GM18867 (cell line): Measurements from ENCODE around the gene MAML3.

Source experiments
- ATAC-seq: cut with Tn5 transposase; IDR thresholded peaks from one replicate; pipeline ENCODE4 v1.9.1; 2021; ENCODE audit warnings: mild to moderate bottlenecking, moderate library complexity; ENCODE audit not compliant: unreplicated experiment

The MAML3 gene

DNA sequence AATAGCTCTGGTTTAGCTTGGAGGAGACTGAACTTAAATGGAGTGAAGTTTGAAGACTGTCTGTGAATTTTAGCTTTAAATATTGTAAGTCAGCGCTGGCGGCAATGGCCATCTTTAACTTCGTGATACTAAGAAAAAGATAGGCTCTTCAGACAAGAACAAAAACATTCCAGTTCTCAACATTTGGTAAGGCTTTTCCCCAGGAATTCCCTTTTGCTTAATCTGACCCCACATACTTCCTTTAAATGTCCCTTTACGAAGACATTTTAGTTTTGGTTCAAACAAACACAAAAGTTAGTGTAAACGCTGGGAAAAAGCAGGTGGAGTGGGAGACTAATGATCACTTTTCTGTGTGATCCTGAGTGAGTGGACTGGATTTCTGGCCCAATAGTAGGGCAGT is 106.2 kb downstream of the MAML3 start:
- no peak for ATAC-seq

DNA sequence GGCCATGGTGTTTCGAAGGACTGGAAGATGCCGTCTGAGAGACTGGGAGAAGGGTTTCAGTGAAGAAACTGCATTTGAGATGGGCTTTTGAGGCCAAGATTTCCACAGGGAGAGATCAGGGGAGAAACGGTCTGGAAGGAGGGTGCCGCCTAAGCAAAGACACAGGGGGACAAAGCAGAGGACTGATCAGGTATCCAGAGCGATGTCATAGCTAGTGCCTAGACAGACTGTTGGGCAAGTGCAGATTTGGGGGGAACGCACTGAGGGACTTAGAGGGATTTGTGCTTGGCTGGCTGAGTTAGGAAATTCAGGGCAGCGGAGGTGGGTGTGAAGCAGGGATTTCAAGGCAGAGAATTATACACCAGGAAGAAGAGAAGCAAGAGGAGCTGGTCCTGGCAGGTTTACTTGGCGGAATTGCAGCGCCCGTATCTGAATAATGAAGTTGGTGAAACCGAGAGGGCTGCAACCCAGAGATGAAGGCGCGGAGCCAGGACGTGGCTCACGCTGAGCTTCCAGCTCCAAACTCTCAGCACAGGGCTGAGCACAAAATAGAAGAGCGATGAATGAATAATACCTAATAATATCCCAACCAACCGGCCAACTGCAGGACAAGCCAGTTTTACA is 106.9 kb downstream of the MAML3 start:
- no peak for ATAC-seq

DNA sequence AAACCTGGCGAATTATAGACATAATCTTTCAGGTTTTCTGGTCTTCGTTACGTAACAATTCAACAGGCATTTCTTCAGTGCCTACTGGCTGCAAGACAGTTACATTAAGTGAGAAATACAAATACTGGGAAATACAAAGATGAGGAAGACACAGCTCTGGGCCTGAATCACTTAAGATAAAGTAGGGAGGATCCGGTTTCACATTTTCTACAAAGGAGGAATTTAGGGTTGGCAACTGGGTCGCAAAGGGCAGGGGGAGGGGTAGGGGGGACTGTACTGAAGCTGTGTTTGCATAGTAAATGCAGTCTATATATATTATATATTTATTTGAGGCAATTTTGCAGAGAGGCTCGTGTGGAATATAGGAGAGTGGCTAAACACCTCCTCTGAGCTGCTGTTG is 107.4 kb downstream of the MAML3 start:
- no peak for ATAC-seq

DNA sequence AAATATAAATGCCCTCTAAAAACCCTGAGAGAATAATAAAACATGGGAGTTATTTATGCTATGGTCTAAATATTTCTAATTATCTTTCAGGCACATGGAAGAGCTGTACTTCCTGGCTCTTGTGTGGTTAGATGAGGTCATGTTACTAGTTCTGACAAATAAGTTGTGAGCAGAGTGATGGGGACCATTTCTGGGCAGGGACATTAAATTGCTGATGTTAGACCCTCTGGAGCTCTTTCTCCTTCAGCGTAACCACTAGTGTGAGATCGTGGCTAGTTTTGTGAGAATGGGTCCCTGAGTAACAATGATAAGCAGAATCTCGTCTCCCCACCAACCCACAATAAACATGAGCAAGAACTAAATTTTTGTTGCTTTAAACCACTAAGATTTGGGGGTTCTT is 108.0 kb downstream of the MAML3 start:
- no peak for ATAC-seq

DNA sequence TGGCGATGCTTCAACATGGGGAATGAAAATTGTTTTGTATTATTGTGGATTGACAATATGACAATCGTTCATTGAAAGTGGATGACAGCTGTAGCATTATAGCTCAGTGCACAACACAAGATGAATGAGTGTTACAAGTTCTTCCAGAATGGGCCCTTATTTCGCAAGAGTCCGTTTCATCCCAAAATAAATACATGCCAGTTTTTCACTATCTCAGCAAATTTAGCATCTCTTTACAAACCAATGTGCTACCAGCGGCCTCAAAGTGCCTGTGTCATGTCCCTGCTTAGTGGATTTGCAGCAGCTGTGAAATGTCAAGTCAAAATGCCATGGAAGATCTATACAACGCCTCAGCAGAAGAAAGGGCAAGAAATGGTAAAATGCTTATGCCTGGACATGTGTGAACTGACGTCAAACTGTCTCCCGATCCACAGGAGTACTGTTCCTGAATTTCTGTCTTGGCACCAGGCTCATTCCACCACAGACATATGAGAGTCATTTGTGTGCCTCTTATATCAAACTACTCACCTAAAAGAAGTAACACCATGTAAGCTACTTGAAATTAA is 109.6 kb downstream of the MAML3 start:
- ATAC-seq: no peak

DNA sequence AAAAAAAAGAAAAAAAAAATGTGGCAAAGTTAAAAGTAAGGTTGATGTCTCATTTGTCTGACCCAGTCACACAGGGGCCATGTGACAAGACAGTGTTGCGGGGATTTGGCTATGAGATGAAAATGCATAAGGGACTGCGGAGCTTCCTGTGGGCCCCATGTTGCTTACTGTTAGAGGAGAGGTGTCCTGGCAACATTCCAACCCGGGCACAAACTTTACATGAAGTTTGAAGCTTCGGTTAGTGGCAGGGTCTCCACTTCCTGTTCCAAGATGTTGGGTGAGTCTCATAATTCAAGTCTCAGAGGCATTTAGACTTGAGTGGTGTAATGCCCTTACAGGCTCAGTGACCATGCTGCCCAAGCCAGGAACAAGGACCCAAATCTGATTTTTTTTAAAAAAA is 111.3 kb downstream of the MAML3 start:
- no peak for ATAC-seq

DNA sequence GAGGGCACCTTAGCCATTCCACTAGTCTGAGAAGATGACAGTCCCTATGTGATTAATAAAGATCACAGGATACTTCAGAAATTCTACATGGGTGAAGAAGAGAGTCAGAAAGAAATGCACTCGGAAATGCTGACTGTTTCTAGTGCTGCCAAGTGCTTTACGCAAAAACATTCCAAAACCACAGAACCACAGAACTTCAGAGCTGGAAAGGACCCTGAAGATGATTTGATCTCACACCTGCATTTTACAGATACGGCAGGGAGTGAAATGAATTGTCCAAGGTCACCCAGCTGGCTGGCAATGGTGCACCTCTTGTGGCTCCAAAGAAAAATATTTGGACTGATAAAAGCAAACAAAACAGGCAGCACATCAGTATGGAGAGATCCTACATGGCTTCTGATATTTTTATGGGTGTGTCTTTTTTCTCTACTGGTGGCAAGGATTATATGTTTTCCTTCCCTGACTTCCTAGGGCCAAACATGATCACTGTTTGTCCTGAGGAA is 115.9 kb downstream of the MAML3 start:
- ATAC-seq: no peak

DNA sequence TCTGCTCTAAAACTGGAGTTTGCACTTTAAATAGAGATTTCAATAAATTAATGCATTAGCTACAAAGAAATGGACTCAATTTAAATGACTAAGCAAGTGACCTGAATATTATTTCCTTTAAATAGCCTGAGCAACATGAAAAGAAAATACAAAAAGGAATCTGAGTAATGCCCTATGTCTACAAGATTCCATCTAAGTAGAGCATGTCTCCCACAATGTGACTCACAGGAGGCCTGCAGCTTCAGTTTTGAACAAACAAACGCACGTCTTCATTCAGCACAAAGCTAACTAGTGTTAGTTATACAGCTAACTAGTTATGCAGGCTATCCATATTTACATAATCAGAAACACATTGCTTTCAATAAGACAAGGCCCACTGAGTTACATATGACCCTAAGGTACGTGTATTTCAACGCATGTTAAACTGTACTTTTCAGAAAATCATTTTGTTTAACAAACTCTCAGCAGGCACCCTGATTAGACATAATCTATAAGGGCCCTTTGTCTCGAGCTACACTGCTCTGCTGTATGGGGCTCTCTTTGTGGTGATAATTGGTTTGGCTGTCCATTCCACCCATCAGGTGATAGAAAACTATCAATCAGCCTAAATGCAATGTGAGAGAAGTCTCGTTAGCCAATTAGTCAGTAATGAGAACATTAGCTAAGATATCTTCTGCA is 116.5 kb downstream of the MAML3 start:
- no peak for ATAC-seq

DNA sequence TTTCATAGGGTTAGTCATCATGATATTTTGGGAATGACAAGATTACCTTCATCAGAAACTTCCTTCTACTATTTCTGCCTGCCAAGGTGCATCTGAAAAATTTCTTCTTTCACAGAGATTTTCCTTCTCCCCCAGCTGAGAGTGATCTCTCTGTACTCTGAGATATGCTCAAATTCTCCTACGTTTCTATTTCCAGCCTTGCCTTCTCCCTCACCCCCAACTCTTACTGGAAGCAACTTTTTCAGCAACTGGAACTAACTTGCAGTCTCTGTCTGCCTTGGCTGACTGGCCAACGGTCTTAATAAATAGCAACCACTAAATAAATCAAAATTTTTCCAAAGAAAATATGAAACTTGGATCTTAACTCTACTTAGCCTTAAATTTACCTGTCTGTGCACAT is 122.3 kb downstream of the MAML3 start:
- ATAC-seq: no peak

DNA sequence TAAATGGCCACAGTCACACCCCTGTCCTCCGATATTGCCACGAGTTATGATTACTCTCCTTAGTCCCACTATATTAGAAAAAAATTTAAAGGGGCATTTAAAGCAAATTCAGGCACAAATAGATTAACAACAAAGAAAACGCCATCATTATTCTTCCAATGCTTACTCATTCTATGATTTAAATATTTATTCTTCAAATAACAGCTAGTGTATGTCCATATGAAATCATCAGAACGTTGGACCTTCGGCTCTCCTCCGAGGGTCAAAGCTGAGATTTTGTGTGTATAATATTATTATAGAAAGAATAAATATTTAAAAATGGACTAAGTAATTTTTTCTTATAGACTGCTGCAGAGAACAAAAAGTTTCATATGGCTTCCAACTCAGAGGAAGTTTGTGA is 122.9 kb downstream of the MAML3 start:
- ATAC-seq: no peak

DNA sequence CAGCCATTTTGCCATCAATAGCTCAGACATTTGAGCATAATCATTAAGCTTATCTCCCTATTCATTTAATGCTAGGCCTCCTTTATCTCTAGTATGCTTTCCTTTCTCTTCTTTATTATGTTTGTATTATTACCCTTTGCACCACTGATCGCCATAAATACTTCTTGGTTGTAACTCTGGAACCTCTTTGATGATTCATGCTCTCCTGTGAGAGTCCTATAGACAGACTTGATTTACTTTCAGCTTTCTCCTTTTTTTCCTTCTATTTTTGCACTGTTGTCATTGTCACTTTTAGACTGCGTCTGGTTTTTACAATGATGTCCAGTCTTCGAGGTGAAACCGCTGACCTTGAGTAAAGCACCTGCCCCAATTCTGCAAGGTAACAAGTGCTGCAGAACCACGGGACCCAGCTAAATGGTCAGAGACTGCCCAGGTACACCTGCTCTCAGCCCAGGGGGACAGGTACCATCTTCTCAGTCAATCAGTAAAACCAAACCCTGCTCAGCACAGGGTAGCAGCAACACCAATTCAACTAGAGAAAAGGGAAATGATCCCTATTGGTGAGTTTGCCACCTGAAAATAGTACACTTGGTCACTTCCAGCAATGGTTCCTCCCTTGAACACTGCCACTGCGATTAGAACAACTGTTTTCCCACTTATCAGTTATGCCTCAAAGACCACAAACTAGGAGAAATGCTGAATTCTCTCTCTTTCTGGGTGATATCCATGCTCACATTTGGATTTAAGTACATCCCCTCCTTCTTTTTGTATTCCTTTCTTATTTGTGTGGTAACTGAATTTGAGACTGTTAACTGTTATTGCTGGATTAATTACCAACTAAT is 125.1 kb downstream of the MAML3 start:
- ATAC-seq: no peak

DNA sequence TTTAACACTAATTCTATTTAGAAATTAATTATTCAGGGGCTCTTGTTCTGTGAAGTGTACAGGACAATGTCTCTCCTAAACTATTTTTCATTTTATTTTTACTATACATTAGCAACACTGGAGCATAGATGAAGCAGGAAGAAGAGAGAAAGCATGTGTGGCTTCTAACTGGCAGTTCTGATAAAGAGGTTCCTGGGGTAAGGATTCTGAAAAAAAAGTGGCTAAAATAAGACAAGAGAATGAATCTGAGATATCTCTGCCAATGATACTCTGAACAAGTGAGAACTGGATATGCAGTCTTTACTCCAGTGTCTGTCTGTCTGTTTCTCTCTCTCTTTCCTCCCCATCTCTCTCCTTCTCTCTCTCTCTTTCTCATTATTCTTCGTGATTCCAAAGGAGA is 125.9 kb downstream of the MAML3 start:
- no peak for ATAC-seq

DNA sequence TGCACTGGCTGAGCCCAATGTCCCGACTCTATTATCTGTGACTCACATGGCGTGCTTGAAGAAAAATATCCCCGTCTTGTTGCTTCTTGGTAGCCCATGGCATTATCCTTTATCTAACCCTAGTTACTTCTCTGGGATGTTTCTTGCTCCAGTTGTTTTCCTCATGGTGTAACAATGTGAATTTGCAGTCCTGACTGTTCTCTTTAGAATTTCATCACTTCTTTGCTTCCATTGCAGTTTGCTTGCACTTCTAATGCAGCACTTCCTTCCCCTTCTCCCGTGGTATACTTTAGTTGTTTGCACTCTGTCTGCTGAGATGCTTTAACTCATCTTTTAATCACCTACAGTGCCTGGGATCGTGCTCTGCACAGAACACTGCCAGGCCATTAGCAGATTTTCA is 126.9 kb downstream of the MAML3 start:
- ATAC-seq: no peak

DNA sequence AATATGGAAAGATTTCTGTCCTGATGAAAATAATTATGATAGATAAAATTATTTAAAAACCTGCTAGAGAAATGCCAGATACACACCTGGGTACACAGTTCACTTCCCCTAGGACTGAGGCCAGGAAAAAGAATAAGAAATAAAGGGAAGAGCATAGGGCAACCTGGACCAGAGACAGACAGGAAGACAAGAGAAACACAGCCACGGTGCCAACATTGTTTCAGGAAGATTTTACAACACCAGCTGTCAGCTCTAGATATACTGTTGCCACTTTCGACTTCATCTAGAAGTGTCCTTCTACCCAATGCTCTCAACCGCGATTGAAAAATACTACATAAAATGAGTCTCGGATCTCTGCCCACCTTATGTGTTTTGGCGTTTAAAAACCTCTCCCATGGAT is 128.5 kb downstream of the MAML3 start:
- ATAC-seq: no peak

DNA sequence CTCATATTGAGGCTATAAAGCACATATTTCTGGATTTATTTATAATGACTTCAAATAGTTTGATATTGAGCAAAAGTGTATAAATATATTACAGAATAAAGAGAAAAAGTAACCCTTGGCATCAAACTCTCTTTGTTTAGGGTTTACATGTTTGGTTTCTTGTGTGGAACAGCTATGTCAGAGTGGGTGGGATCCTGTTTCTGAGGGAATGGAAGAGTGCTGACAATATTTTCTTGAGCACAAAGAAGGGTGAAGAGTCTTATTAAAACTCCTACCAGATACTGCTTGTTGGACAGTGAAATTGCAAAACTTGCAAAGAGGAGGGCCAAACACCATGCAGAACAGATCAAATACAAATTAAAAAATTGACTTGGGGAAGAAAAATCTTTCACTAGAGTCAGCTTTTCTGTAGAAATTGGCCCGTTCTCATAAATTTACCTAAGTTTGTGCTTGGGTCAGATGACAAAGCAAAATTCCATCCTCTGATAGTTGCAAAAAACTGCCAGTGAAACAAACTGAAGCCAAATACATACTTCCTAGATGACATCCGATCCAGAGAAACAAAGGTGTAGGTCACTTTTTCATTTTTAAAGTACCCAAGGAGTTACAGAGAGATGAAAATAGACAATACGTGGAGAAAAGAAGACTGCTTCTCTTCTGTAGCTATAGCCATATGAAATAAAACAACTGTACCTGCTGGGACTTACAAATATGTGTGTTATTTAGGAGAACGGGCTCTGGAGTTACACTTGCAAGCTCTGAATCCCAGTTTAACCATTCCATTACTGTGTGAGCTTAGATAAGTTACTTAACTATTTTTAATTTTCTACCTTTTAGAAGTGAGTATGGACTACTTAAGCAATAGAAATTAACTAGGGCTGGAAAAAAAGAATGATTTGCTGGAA is 133.3 kb downstream of the MAML3 start:
- ATAC-seq: no peak

DNA sequence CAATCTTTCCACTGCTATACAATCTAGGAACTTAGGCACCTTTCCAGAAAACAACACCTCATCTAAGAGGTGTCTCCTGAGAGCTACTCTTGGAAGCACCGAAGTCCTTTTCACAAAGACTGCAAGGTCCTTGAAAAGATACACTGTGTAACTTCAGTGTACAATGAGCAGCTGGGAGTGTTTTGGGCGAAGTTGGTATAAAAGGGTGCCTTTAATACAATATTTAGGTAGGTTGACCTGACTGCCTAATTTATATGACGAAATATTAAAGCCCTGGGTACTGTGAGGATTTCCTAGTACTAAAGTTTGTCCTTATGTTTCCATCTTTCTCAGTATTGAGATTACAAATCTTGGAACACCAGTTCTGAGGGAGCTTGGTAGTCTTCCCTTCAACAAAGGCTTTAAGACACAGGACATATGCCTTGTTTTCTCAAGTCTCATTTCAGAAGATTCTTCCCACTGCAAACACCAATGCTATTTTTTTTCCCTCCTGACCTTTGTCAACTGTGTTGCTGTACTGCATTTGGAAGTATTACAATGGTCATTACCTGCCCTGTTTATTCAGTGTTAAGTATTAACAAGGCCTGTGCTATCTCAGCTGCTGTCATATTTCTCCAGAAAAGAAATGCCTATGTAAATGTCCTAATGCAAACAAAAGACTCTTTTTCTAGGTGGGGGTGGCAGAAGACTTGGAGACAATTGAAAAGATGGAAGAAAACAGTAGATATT is 134.2 kb downstream of the MAML3 start:
- ATAC-seq: no peak

DNA sequence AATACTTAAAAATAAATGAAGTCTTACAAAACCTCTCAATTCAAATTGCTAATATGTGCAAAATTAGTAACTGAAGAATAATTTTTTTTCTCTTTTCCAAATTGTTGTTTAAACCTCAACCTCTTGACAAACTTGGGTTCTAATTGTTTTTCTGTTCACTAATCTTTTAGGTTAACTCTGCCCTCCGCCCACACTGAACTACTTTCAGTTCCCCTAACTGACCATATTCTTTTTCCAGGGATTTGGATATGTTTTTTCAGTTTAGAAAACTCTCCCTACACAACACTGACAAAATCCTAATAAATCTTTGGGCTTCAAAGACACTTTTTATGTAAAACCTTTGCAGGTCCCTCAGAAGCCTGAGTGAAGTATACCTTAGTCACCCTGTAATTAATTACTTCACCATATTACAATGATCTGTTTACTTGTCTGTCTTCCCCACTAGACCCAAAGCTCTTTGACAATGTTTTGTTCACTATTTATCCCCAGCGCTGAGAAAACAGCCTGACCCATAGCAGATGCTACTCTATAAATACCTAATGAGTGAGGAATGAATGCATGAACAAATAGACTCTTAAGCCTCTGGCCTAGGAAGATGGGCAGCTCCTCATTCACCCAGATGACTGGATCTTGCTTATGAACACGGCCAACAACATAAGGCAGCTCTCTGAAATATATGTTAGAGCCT is 134.9 kb downstream of the MAML3 start:
- no peak for ATAC-seq

DNA sequence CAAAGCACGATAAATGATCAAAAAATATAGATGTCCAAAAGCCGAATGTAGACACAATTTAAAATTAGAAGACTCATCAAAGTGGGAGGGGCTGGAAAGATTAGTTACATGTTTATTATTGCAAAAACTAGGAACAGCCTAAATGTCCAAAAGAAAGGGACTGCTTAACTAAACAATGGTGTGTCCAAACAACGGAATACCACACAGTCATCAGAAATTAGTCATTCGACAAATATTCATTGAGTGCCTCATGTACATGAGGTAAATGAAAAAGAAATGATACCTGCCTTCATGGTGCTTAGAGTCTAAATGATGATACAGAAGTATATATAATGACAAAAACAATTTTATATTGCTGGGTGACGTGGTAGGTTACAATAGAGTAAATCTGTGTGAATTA is 139.7 kb downstream of the MAML3 start:
- no peak for ATAC-seq
